ENCODE results near the gene TLX2. TPM values are rescaled to one million over a fixed set of nuclear protein-coding genes. Genes with fewer than 3 reads are reported as not detected.
A peak's percentile ranks its signal among the peaks of the same experiment; 100 is the strongest.

The TLX2 gene
- total and polyA plus RNA-seq, 2 experiments from 2014 or later = not detected

GRCh38 chr2:74505448-74506246, 8.6 kb upstream of the TLX2 start:
- Histone ChIP-seq H3K9me2 (ENCODE audit: insufficient read depth) (no peaks in the 10 kb centered on the region), H4K20me1 (ENCODE audit: insufficient read depth) (no peaks in the 10 kb centered on the region), H3K9me3 (ENCODE audit: low read depth) (no peaks in the 10 kb centered on the region), H3K4me3 (peak overlapping the region; percentile 90), H3K9ac (no peak overlapping the region), H3K27me3 (replicated peaks; ENCODE audit: insufficient read depth) (no peaks in the 10 kb centered on the region), H3K79me2 (ENCODE audit: insufficient read depth) (peaks cover 26% of the 10 kb centered on the region), H3F3A (ENCODE audit: insufficient read depth) (peaks cover 18% of the 10 kb centered on the region), H3K27ac (peak overlapping the region; percentile 96; the same call in 1 of the 2 replicates), H3K4me1 (ENCODE audit: insufficient read depth) (peaks cover 27% of the 10 kb centered on the region), H3K36me3 (ENCODE audit: low read depth) (no peaks in the 10 kb centered on the region), H3K4me2 (ENCODE audit: unreplicated experiment) (peak overlapping the region; percentile 94), H2AFZ (no peak overlapping the region)
- WGBS, 2 experiments (ENCODE audit: low coverage in 1 of 2, low lambda C conversion rate in 2 of 2, missing lambda C conversion rate in 2 of 2) = 96 to 97% methylated on average over 14 of the region's 14 CpGs
- no peak for DNase-seq
- TF ChIP-seq EZH2 (IDR thresholded peaks at IDR 0.05; ENCODE audit: insufficient read depth, poor library complexity, severe bottlenecking) (no peak), EZH2phosphoT487 (IDR thresholded peaks at IDR 0.05; ENCODE audit: insufficient read depth, low read depth) (no peak)
- in situ Hi-C loops (cut with MboI) = no loop called here

GRCh38 chr2:74507145-74507925, 6.9 kb upstream of the TLX2 start, which contains the start of gene PCGF1:
TSS of gene PCGF1 (minus strand) at chr2:74507695. CDS start at chr2:74507668, 27 bp downstream.
- peak within 1 kb of the TSS; percentile 90 for H3K4me3 ChIP-seq
- no peaks in the 10 kb centered on the region for H4K20me1 ChIP-seq (ENCODE audit: insufficient read depth)
- 0 out of 2 replicates have a peak, but pooled peaks cover 9% of the 10 kb centered on the region for H3K27me3 ChIP-seq (replicated peaks; ENCODE audit: insufficient read depth)
- peaks cover 23% of the 10 kb centered on the region for H3K4me1 ChIP-seq (ENCODE audit: insufficient read depth)
- in situ Hi-C loops (cut with MboI) = no loop called here
- no peaks in the 10 kb centered on the region for H3K9me2 ChIP-seq (ENCODE audit: insufficient read depth)
- H3F3A ChIP-seq (ENCODE audit: insufficient read depth) = peaks cover 18% of the 10 kb centered on the region
- no peak for TF ChIP-seq EZH2phosphoT487 (IDR thresholded peaks at IDR 0.05; ENCODE audit: insufficient read depth, low read depth)
- no peak for TF ChIP-seq EZH2 (IDR thresholded peaks at IDR 0.05; ENCODE audit: insufficient read depth, poor library complexity, severe bottlenecking)
- H3K79me2 ChIP-seq (ENCODE audit: insufficient read depth) = peaks cover 26% of the 10 kb centered on the region
- peak within 1 kb of the TSS; percentile 96 for H3K27ac ChIP-seq
- peak within 1 kb of the TSS; percentile 94 for H2AFZ ChIP-seq
- WGBS, 2 experiments (ENCODE audit: low coverage in 1 of 2, low lambda C conversion rate in 2 of 2, missing lambda C conversion rate in 2 of 2) = 0% methylated on average over 40 to 53 of the region's 56 CpGs
- H3K4me2 ChIP-seq (ENCODE audit: unreplicated experiment) = peak within 1 kb of the TSS; percentile 94
- H3K9me3 ChIP-seq (ENCODE audit: low read depth) = no peaks in the 10 kb centered on the region
- peak; percentile 99 for DNase-seq
- peak within 1 kb of the TSS; percentile 92 for H3K9ac ChIP-seq
- H3K36me3 ChIP-seq (ENCODE audit: low read depth) = no peaks in the 10 kb centered on the region

GRCh38 chr2:74507926-74508520, 6.2 kb upstream of the TLX2 start:
- 5 to 6% methylated on average over 38 of the region's 38 CpGs for WGBS, 2 experiments (ENCODE audit: low coverage in 1 of 2, low lambda C conversion rate in 2 of 2, missing lambda C conversion rate in 2 of 2)
- peak; percentile 91 for DNase-seq

GRCh38 chr2:74510272-74510671, 4.0 kb upstream of the TLX2 start:
- TF ChIP-seq EZH2 (IDR thresholded peaks at IDR 0.05; ENCODE audit: insufficient read depth, poor library complexity, severe bottlenecking) = no peak
- TF ChIP-seq EZH2phosphoT487 (IDR thresholded peaks at IDR 0.05; ENCODE audit: insufficient read depth, low read depth) = no peak
- no peak overlapping the region for H2AFZ ChIP-seq
- peaks cover 37% of the 10 kb centered on the region for H3K27me3 ChIP-seq (replicated peaks; ENCODE audit: insufficient read depth)
- no peak overlapping the region for H3K4me2 ChIP-seq (ENCODE audit: unreplicated experiment)
- H3K9me3 ChIP-seq (ENCODE audit: low read depth) = no peaks in the 10 kb centered on the region
- H3K79me2 ChIP-seq (ENCODE audit: insufficient read depth) = peaks cover 19% of the 10 kb centered on the region
- H3K4me3 ChIP-seq = no peak overlapping the region
- H3F3A ChIP-seq (ENCODE audit: insufficient read depth) = 0 out of 2 replicates have a peak, but pooled peaks cover 6% of the 10 kb centered on the region
- no peak overlapping the region for H3K9ac ChIP-seq
- no peak for DNase-seq
- no peaks in the 10 kb centered on the region for H3K9me2 ChIP-seq (ENCODE audit: insufficient read depth)
- in situ Hi-C loops (cut with MboI) = no loop called here
- H4K20me1 ChIP-seq (ENCODE audit: insufficient read depth) = no peaks in the 10 kb centered on the region
- no peaks in the 10 kb centered on the region for H3K36me3 ChIP-seq (ENCODE audit: low read depth)
- no peak overlapping the region for H3K27ac ChIP-seq
- H3K4me1 ChIP-seq (ENCODE audit: insufficient read depth) = peaks cover 16% of the 10 kb centered on the region
- 92 to 100% methylated on average over 4 of the region's 4 CpGs for WGBS, 2 experiments (ENCODE audit: low coverage in 1 of 2, low lambda C conversion rate in 2 of 2, missing lambda C conversion rate in 2 of 2)

More at GRCh38 chr2:74507926-74508520, 6.2 kb upstream of the TLX2 start:
- Histone ChIP-seq H3K27ac (peak overlapping the region; percentile 96), H3K4me3 (peak overlapping the region; percentile 90), H3K27me3 (replicated peaks; ENCODE audit: insufficient read depth) (peaks cover 14% of the 10 kb centered on the region), H3K9me2 (ENCODE audit: insufficient read depth) (no peaks in the 10 kb centered on the region), H3F3A (ENCODE audit: insufficient read depth) (peaks cover 18% of the 10 kb centered on the region), H4K20me1 (ENCODE audit: insufficient read depth) (no peaks in the 10 kb centered on the region), H3K79me2 (ENCODE audit: insufficient read depth) (peaks cover 26% of the 10 kb centered on the region), H3K9ac (peak overlapping the region; percentile 92), H3K4me1 (ENCODE audit: insufficient read depth) (peaks cover 23% of the 10 kb centered on the region), H3K9me3 (ENCODE audit: low read depth) (no peaks in the 10 kb centered on the region), H3K36me3 (ENCODE audit: low read depth) (no peaks in the 10 kb centered on the region), H3K4me2 (ENCODE audit: unreplicated experiment) (peak overlapping the region; percentile 94), H2AFZ (peak overlapping the region; percentile 94)
- no peak for TF ChIP-seq EZH2phosphoT487 (IDR thresholded peaks at IDR 0.05; ENCODE audit: insufficient read depth, low read depth)
- TF ChIP-seq EZH2 (IDR thresholded peaks at IDR 0.05; ENCODE audit: insufficient read depth, poor library complexity, severe bottlenecking) = no peak
- in situ Hi-C loops (cut with MboI) = no loop called here

All from GM23248 (cell line).